NCI-H446 (cell line): ENCODE data around the gene DOK1.

Experiments used
- DNase-seq, 2 experiments: peaks; one replicate each; lab custom pipeline; 2025; lab: John Stamatoyannopoulos, UW

The DOK1 gene

GRCh38 chr2:74525717-74526648 is 28.5 kb upstream of the DOK1 start, which contains the start of gene DQX1:
Gene DQX1 (minus strand): TSS chr2:74526231. CDS start chr2:74525729, 502 bp downstream.
- peak in 1 of 2 experiments; percentile 16 for DNase-seq

DNA sequence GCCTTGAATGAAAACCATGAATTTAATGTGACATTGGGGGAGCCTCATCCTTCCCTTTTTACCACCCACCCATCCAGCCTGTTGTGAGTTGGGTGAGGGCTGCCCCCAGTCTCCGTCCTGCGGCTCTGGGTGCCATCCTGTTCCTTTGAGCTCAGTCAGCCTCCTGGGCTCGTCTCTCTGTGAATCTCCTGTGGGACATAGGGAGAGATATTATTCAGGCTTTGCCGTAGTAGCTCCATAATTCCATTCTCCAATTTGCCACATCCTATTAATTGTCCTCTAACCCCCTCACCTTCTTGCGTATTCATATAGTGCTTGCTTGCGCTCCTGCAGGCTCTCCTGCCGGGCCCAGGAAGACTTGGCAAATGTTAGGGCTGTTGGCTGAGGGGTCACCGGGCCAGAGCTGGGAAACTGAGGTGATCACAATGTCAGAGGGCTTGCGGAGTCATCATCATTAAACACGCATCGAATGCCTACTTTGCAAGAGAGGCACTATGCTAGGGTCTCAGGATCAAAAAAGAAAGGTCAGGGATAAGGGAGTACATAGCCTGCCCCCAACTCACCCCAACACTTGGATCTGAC is 27.8 kb upstream of the DOK1 start:
- DNase-seq, result no peak

DNA sequence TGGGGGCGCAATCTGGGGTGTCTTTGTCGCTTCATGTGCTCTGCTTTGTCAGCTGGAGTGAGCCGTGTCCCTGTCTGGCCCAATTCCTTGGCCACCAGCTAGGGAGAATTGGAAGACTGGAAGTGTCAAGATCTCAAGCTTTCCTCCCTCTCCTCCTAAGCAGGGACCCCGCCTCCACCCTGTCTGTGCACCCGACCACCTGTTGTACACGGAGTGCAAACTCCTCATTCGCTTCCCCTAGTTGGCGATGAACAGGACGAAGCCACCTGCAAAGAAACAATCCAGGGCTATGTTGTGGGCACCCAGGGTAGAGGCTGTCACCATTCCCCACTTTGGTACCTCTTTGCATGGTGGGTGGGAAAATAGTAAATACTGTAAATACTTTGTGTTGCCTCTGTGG is 26.8 kb upstream of the DOK1 start:
- DNase-seq, result no peak

DNA sequence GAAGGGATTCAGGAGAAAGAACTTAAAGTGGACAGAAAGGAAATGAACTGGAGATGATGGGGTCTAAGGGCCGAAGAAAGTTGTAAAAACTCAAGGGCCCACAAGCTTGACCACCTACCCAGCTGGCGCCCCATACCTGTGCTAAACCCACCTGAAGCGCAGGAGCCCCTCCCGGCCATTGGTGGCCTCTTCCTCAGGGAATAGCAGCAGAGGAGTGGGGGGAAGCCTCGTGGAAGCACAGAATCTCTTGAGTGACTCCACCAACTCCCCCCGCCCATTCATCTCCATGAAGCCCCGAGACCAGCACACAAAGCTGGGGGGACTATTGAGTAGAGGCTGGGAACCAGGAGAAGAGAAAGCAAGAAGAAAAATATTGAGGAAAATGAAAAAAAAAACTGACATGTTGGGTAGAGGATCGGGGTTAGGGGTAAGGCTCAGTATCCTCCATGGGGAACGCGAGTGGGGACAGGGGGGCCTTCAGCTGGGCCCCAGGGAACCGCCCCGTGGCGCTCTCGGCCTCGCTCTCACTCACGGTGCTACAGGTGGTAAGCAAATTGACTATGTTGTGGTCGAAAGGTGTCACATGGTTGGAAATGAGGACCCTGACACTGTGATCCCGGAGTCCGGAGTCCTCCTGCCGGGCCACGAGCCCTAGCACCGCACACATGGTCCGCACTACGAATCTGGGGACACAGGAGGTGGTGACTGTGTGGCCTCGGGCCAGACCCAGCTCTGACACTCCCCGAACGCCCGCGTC is 25.7 kb upstream of the DOK1 start:
- DNase-seq, result no peak

DNA sequence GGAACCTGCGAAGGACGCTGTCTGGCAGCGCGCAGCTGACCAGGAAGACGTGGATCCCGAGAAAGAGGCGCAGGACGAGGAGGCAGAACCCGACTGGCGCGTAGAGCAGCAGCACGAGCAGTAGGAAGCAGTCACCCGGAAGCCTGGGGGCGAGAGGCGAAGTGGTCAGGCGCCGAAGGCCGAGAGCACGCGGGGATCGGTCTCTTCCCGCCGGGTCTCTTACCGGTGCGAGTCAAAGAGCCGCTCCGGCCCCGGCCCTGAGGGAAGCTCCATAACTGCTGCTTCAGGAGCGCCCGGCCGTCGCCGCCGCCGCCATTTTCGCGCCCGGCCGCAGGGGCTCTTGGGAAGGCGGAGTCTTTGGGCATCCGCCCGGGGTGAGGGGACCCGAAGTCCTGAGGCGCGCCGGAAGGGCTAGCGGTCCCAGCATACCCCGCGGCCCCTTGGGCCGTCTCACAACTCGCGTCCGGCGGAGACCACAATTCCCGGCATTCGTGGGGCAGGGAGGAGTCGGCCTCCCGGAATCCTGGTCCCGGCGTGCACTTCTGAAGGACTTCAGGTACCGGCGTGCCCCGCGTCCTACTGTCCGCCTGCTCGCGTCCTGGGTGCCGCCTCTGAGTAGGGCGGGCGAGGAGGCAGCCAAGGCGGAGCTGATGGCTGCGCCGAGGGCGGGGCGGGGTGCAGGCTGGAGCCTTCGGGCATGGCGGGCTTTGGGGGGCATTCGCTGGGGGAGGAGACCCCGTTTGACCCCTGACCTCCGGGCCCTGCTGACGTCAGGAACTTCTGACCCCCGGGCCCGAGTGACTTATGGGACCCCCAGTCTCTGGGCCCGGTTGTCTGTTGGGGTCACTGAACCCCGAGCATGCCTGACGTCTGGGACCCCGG is 24.9 kb upstream of the DOK1 start, which contains the start of the genes AUP1 and HTRA2:
Gene AUP1 (minus strand): TSS at position 350 of the 882 bp plus-strand sequence. CDS start 77 bp downstream, at position 273.
Gene HTRA2 (plus strand): TSS at position 577 of the 882 bp plus-strand sequence. CDS start 74 bp downstream, at position 651.
- peak; percentile 95 to 99 for DNase-seq

DNA sequence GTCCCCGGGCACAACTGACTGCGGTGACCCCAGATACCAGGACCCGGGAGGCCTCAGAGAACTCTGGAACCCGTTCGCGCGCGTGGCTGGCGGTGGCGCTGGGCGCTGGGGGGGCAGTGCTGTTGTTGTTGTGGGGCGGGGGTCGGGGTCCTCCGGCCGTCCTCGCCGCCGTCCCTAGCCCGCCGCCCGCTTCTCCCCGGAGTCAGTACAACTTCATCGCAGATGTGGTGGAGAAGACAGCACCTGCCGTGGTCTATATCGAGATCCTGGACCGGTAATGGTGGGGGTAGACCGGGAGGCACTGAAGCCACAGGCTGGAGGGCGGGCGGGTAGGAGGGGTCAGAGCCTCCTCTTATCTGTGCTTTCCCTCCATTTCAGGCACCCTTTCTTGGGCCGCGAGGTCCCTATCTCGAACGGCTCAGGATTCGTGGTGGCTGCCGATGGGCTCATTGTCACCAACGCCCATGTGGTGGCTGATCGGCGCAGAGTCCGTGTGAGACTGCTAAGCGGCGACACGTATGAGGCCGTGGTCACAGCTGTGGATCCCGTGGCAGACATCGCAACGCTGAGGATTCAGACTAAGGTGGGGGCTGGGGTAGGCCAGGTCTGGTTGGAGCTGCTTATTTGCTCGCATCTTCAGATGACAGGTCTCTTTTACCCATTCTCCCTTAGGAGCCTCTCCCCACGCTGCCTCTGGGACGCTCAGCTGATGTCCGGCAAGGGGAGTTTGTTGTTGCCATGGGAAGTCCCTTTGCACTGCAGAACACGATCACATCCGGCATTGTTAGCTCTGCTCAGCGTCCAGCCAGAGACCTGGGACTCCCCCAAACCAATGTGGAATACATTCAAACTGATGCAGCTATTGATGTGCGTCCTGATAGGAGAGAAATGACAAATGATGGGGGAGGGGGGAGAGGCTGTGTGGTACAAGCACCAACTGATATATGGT is 24.0 kb upstream of the DOK1 start:
- DNase-seq, result peak in 1 of 2 experiments; percentile 29

DNA sequence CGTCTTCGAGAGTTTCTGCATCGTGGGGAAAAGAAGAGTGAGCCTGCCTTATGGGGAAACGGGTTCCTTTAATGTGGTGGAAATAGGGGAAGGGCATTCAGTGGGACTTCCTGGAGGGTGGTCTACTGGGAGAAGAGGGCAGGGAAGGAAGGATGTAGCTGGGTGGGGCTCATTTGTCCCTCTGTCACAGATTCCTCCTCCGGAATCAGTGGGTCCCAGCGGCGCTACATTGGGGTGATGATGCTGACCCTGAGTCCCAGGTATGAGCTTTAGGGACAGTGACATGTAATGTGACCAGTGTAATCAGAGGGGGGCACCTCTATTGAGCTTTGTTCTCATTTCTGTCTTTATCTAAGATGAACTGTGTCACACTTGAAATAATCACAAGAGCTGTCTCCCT is 22.9 kb upstream of the DOK1 start:
- no peak for DNase-seq

DNA sequence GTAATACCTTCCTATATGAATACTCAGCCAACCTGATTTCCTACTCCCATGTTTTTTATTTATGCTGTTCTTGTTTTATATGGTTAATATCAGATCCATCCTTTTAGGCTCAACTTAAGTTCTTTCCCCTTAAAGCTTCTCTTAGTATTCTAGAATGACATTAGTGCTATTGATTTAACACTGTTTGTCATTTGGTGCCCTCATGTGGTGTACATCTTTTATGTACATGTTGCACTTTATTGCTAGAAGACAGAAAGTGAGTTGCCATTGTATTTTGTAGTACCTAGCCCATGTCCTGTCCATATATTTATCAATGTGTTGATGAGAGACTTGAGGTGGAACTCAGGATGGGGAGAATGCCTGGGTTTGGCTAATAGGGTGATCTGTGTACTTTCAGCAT is 22.3 kb upstream of the DOK1 start:
- peak in 1 of 2 experiments; percentile 26 for DNase-seq

GRCh38 chr2:74533464-74533863 is 21.1 kb upstream of the DOK1 start:
- no peak for DNase-seq

- DNase-seq, result no peak
These were observed 20.1 kb upstream of the DOK1 start for GRCh38 chr2:74534411-74534810.

DNA sequence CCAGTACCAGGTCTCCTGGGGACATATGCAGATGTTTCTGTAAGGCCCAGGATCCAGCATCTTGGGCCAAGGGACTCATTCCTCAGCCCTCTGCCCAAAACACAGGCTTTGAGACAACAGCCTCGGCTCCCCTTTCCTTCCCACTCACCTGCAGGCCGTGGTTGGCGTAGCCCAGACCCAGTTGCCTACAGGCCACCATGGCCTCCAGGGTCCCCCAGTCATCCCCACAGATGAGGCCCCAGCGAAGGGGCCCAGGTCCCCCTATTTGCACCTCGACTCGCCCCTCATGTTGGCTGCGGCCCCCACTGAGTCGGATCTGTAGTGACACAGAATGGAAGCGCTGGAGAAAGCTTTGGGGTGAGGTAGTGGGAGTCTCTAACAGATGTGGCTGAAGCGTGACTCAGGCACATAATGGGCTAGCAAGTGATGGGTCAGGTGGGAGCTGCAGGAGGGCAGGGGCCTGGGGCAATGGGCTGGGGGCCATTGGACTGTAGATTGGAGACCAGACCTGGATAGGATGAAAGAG is 19.0 kb upstream of the DOK1 start:
- no peak for DNase-seq

DNA sequence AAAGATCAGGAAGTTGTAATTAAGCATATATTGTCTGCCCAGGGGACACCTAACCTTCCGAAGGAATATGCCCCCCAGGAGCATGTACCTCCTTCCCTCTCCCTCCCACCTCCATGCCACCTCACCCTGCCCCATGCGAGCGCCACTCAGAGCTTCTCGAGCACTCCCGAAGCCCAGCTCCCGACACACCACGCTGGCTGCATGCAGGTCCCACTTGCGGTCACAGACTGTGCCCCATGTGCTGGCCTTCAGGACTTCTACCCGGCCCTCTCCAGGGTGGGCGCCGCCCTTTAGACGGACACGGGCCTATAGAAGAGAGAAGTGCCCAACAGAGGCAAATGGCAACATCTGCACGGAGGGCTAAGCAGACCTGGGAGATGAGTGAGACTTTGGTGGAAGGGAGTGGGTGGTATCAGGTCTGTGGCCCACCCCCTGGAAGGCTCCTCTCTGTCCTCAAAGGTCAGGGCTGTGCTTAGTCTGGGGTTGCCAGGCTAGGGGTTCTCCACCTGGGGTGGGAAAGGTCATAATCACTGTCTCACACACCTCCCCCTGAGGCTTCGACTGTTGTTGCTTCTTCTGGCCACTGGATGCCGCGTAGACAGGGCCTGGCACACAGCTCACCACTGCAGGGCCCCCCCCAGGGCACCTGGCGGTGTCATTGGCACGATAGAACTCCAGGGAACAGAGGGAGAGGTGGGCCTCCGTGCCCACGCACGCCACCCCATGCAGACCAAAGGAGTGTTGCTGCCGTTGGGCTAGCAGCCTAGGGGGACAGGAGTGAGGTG is 18.2 kb upstream of the DOK1 start:
- no peak for DNase-seq

- no peak for DNase-seq
These were observed 17.4 kb upstream of the DOK1 start for GRCh38 chr2:74537140-74537539.

DNA sequence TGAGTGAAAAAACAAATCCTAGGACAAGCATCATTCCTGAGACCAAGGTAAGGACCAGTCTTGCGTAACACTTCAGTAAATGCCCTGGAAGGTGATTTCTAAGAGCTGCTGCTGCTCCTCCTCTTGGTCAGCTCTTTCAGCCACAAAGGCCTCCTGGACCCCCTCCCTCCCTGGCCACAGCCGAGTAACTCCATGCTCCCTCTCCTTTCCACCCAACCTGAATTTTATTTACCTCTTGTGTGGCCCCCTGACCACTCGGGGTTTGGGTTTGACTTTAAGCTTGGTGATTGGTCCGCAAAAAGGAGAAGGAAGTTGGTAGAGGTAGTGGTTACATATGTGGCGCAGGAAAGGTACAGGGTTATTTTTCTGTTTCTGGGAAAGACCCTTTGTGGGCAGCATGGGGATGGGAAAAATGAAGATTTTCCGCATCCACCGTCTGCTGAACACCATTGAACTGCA is 15.6 kb upstream of the DOK1 start:
- no peak for DNase-seq

- no peak for DNase-seq
These were observed 14.2 kb upstream of the DOK1 start for GRCh38 chr2:74540291-74540690.

DNA sequence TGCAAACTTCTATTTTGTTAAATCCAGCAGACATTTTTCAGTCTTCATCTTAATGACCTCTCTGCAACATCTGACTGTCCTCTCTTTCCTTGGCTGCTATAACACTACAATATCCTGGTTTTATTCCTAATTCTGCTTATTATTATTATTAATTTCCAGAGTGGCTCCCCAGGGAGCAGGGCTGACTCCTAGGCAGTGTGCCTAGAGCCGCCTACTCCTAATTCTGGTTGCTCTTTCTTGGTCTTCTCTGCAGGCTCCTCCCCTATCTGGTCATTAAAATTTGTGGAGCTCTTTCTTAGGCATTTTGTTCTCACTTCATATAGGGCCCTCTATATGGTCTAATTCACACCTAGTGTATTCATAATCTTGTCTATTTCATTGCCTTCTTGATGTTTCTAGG is 11.5 kb upstream of the DOK1 start:
- DNase-seq, result no peak

DNA sequence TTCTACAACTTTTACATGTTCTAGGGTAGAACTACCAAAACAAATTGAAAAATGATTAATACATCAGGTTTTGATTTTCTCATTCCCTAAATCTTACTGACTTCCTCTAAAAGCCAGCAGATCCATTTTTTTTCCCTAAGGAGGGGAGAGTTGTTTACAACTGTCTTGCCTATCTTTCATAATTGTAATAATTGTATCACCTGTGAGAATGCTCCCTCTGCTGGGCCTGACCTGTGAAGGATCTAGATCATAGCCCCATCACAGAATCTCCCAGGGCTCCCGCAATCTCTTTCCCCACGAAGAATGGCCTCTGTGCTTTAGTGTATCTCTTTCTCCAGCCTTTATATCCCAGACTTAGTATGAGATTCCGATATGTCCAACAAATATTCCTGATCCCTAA is 9.9 kb upstream of the DOK1 start:
- DNase-seq, result no peak

DNA sequence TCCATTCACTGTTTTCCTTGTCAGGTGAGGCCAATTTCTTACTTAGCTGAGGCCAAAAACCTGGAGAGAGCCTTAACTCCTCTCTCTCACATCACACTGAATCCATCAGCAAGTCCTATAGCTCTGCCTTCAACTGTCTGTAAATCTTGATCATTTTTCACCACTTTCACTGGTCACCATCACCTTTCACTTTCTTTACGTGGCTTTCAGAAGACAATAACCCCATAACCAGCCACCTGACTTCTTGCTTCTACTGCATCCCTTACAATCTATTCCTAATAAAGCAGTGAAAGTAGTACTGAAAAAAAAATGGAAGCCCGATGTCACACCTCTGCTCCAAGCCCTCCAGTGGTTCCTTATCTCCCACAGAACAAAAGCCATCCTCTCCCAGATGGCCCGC is 8.5 kb upstream of the DOK1 start:
- DNase-seq, result no peak

GRCh38 chr2:74548285-74548899 is 6.1 kb upstream of the DOK1 start:
- peak; percentile 34 to 85 for DNase-seq
